Measurements from ENCODE around the gene NTMT1. TPM values are rescaled to one million over a fixed set of nuclear protein-coding genes. Genes with fewer than 3 reads are reported as not detected.
"Not testable (repeated sequence)": the region's sequence is repeated elsewhere in the genome, so short reads cannot be mapped to it uniquely, and the experiment has no call there.

Gene NTMT1
- total RNA-seq, 2 donors from 2014 or later = 39.3 to 51.9 TPM

DNA sequence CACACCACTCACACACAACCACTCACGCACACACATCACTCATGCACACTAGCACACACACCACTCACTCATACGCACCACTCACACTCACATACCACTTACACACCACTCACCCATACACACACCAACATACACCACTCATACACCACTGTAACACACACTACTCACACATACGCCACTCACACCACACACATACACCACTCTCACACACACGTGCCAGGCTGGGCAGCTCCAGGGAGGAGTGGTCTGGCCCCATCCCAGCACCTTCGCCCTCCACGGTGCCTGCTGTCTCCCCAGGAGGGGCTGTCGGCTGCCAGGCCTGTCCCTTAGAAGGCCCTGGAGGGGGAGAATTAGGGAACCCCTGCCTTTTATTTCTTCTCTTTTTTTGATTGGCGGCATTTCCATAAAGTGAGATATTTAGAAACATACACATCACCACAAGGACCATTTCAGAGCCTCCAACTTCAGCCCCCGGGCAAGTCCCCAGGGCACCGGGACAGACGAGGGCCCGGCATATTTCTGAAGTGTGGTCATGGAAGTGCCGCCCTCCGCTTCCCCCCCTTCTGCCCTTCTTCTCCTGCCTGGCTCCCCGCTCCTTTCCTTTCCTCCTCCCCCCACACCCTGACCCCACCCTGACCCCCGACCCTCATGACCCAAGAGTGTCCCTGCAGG is 22.3 kb downstream of the NTMT1 start:
- DNase-seq (no peak), ATAC-seq (replicated peaks in 1 of 2) (no peak)
- Mint-ChIP-seq H3K9me3 (no peaks in the 10 kb centered on the region), H3K4me3 (no peak overlapping the region), H3K36me3 (ENCODE audit: insufficient read depth in 2 of 2) (no peaks in the 10 kb centered on the region), H3K27ac (no peak overlapping the region), H3K27me3 (ENCODE audit: low read depth) (no peaks in the 10 kb centered on the region), H3K4me1 (ENCODE audit: low read depth) (no peaks in the 10 kb centered on the region)

DNA sequence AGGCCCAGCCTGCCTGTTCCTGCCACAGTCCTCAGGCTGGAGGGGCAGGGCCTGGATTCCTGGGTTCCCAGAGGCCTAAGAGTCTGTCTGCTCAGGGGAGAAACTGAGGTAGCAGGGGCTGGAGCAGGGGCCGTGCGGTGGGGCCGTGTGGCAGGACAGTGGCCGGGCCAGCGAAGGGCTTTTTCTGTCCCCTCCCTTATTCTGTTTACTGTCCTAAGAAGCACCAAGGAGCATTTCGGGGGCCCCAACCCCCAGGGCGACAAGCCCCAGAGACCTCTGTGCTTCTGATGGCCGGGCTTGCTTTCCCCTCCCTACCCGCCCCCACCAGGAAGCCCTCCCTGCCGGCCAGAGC is 22.8 kb downstream of the NTMT1 start:
- ATAC-seq (replicated peaks in 1 of 2) (no peak), DNase-seq (no peak)
- no peaks in the 10 kb centered on the region for H3K36me3 Mint-ChIP-seq (ENCODE audit: insufficient read depth in 2 of 2)
- no peak overlapping the region for H3K4me3 Mint-ChIP-seq
- H3K9me3 Mint-ChIP-seq = no peaks in the 10 kb centered on the region
- H3K27ac Mint-ChIP-seq = no peak overlapping the region
- H3K4me1 Mint-ChIP-seq (ENCODE audit: low read depth) = no peaks in the 10 kb centered on the region
- no peaks in the 10 kb centered on the region for H3K27me3 Mint-ChIP-seq (ENCODE audit: low read depth)

DNA sequence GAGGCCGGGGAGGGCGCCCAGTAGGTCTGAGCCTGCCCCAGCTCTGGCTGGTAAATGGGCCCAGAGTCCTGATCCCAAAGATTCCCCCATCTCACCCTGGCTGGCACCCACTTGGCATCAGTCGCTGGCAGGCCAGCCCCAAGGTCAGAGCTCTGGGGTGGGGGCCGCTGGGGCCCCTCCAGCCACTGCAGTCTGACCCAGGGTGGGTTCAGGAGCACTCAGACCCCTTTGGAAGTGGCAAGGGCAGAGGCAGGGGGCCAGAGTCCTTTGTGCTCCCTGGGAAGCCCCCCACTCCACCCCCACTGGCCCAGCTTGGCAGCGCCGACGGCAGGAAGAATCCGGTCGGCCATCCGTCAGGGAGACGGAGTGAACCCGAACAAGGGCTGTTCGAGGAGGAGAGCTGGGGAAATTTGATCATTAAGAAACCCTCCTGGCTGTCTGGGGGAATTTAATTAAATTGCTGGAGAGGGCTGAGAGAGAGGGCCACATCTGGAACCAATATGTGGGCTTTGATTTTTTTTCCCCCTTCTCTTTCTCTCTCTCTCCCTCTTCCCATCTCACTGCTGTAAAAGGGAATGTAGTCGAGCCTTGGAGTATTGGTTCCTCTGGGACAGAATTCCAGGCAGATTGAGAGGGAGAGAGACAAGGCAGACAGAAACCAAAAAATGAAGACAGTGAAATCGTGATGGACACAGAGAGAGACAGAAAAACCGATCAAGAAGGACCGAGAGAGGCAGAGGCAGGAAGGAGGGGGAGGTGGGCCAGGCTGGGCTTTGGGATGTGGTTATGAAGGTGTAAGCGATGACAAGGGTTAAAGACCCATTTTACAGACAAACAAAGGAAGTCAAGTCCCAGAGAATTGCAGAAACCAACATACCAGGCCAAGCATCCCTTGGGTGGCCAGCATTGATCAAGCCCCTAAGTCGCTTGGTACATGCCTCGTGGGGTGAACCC is 24.0 kb downstream of the NTMT1 start:
- Mint-ChIP-seq H3K4me3 (no peak overlapping the region), H3K27me3 (ENCODE audit: low read depth) (no peaks in the 10 kb centered on the region), H3K9me3 (no peaks in the 10 kb centered on the region), H3K36me3 (ENCODE audit: insufficient read depth in 2 of 2) (no peaks in the 10 kb centered on the region), H3K27ac (no peak overlapping the region), H3K4me1 (ENCODE audit: low read depth) (no peaks in the 10 kb centered on the region)
- ATAC-seq (replicated peaks in 1 of 2) (no peak), DNase-seq (no peak)

DNA sequence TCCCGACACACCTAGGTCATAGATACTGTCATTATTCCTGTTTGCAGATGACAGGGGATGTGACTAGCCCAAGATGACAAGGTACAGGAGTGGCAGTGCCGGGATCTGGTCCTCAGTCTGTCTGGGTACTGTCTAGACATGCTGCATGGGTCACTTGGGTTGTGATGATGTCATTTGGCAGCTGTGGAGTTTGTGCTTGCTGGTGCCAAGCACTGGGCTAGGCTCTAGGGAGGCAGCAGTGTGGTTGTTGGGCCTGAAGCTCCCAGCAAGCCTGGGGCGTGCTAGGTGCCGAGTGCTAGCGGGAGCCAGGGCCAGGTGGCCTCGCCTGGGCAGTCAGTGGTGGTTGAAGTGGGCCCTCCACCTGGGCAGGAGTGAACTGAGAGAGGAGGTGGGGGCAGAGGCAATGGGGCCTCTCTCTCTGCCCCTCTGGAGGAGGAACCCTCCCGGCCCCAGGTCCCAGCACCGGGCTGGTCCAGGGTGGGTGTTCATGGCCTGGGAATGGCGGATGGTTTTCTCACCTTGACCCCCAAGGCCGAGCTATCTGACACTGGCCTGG is 24.8 kb downstream of the NTMT1 start:
- no peaks in the 10 kb centered on the region for H3K9me3 Mint-ChIP-seq
- H3K27me3 Mint-ChIP-seq (ENCODE audit: low read depth) = no peaks in the 10 kb centered on the region
- DNase-seq = no peak
- H3K36me3 Mint-ChIP-seq (ENCODE audit: insufficient read depth in 2 of 2) = no peaks in the 10 kb centered on the region
- no peak for ATAC-seq (replicated peaks in 1 of 2)
- no peak overlapping the region for H3K27ac Mint-ChIP-seq
- H3K4me3 Mint-ChIP-seq = no peak overlapping the region
- no peaks in the 10 kb centered on the region for H3K4me1 Mint-ChIP-seq (ENCODE audit: low read depth)

DNA sequence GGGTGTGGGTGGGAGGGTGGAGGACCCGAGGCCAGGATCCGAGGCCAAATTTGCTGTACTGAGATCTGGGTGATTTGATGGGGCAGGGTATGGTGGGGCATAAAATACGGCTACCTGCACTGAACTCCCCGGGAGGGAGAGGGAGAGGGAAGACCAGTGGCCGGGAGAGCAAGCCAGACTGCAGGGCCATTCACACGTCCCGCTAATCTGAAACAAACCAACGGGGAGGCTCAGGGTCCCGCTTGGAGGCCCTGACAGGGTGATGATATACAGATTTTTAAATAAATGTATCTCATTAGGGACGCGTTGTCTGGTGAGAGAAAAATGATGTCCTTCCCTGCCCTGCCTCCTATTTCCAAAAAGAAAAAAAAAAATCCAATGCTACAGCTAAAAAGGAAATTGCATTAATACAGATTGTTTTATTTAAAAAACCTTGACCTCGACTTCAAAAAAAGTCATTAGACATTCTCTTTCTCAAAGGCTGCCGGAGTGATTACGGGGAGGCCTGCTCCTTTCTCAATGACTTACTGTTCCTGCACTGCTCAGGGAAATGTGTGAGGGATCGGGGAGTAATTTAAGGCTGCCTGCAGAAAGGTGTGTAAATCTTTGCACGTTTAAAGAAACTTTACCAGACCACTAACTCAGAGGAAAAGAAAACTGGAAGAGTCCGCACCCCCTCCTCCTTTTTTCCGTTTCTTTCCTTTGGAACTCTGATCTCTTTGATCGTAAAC is 28.0 kb downstream of the NTMT1 start:
- ATAC-seq (replicated peaks in 1 of 2) = no peak
- H3K27ac Mint-ChIP-seq = no peak overlapping the region
- no peaks in the 10 kb centered on the region for H3K27me3 Mint-ChIP-seq (ENCODE audit: low read depth)
- no peaks in the 10 kb centered on the region for H3K36me3 Mint-ChIP-seq (ENCODE audit: insufficient read depth in 2 of 2)
- no peaks in the 10 kb centered on the region for H3K9me3 Mint-ChIP-seq
- no peak for DNase-seq
- H3K4me3 Mint-ChIP-seq = no peak overlapping the region
- H3K4me1 Mint-ChIP-seq (ENCODE audit: low read depth) = no peaks in the 10 kb centered on the region

DNA sequence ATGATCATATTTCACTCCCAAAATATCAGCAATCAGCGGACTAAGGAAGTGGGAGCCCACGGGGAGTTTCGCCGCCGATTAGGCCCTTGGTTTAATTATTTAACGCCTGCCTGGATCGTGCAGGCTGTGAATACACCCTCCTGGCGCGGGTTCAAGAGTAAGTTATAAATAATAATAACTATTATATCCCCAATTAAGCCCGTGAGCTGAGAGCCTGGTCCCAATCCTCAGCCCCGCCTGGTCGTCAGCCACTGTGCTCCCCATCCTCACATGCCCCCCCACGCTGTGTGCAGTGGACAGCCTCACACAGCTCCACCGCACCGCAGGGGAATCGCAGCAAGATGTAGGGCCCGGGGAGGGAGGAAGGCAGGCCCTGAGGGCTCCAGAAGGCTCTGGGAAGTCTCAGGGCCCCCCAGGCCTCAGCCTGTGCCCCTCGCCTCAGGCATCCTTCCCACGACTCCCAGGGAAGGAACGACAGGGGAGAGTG is 28.6 kb downstream of the NTMT1 start:
- Mint-ChIP-seq H3K36me3 (ENCODE audit: insufficient read depth in 2 of 2) (no peaks in the 10 kb centered on the region), H3K4me3 (no peak overlapping the region)

DNA sequence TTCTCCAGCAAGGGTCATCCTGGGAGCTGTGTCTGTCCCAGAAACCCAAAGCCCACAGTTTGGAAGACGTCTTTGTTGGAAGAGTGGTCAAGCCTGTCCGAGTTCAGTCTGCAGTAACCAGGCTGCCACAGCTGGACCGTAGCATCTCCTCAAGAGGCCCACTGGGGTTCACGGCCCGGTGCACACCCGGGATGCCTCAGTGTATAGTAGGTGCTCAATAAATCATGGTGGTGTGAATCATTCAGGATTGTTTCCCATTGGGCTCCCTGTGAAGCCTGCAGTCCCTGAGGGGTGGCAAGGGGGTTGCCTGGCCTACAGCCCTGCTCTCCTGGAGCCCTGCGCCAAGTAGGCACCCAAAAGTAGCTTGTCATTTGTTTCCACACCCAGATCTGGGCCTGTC is 29.2 kb downstream of the NTMT1 start:
- ATAC-seq (replicated peaks in 1 of 2) (no peak), DNase-seq (no peak)
- Mint-ChIP-seq H3K36me3 (ENCODE audit: insufficient read depth in 2 of 2) (no peaks in the 10 kb centered on the region), H3K27me3 (ENCODE audit: low read depth) (no peaks in the 10 kb centered on the region), H3K4me3 (no peak overlapping the region), H3K27ac (no peak overlapping the region), H3K9me3 (no peaks in the 10 kb centered on the region), H3K4me1 (ENCODE audit: low read depth) (no peaks in the 10 kb centered on the region)

More for the DNA sequence above, 28.6 kb downstream of the NTMT1 start:
- H3K4me1 Mint-ChIP-seq (ENCODE audit: low read depth) = no peaks in the 10 kb centered on the region
- no peak overlapping the region for H3K27ac Mint-ChIP-seq
- DNase-seq = no peak
- ATAC-seq (replicated peaks in 1 of 2) = no peak
- H3K9me3 Mint-ChIP-seq = no peaks in the 10 kb centered on the region
- no peaks in the 10 kb centered on the region for H3K27me3 Mint-ChIP-seq (ENCODE audit: low read depth)

DNA sequence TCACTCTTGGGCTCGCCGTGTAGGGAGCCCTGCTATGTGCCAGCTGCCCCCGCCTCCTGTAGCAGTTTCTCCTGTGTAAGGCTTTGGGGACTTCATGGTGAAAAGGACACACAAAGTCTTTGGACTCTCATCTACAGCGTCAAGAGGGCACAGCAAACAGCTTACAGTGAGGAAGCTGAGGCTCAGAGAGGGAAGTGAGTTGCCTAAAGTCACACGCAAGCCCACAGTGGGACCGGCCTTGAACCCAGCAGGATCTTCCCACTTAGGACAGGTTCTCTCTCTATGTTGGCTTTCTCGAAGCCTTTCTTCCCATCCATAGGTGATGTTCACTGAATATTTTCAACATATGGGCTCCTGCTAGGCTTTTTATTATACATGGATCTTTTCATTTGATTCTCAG is 29.7 kb downstream of the NTMT1 start:
- ATAC-seq (replicated peaks in 1 of 2) (no peak), DNase-seq (no peak)
- Mint-ChIP-seq H3K9me3 (no peaks in the 10 kb centered on the region), H3K4me1 (ENCODE audit: low read depth) (no peaks in the 10 kb centered on the region), H3K27ac (no peak overlapping the region), H3K36me3 (ENCODE audit: insufficient read depth in 2 of 2) (no peaks in the 10 kb centered on the region), H3K27me3 (ENCODE audit: low read depth) (no peaks in the 10 kb centered on the region), H3K4me3 (no peak overlapping the region)

DNA sequence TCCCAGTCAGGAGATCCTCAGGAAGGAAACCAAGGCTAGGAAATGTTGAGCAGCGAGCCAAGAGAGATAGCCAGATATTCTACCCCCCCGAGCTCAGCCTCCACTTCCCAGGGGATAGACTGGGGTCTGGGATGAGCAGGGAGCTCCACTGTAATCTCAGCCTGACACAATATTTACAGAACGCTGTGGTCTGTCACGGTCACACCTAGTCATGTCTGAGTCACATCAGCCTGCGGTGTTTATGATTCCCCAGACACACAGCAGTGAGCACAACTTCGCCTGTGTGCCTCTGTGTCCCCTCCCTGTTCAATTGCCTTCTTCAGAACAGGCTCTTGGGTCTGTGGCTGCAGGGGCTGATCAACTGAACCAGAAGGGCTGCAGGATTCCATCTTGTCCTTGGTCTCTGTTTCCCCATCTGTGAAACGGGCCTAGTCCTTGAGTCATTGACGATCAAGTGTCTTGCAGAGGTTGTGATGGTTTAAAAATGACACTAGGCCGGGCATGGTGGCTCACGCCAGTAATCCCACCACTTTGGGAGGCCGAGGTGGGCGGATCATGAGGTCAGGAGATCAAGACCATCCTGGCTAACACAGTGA is 30.9 kb downstream of the NTMT1 start:
- no peak overlapping the region for H3K4me3 Mint-ChIP-seq
- H3K9me3 Mint-ChIP-seq = no peaks in the 10 kb centered on the region
- ATAC-seq (replicated peaks in 1 of 2) (peak; percentile 62 to 85), DNase-seq (no peak)
- peaks cover 4% of the 10 kb centered on the region for H3K27me3 Mint-ChIP-seq (ENCODE audit: low read depth)
- no peaks in the 10 kb centered on the region for H3K4me1 Mint-ChIP-seq (ENCODE audit: low read depth)
- H3K36me3 Mint-ChIP-seq (ENCODE audit: insufficient read depth in 2 of 2) = no peaks in the 10 kb centered on the region
- H3K27ac Mint-ChIP-seq = no peak overlapping the region

DNA sequence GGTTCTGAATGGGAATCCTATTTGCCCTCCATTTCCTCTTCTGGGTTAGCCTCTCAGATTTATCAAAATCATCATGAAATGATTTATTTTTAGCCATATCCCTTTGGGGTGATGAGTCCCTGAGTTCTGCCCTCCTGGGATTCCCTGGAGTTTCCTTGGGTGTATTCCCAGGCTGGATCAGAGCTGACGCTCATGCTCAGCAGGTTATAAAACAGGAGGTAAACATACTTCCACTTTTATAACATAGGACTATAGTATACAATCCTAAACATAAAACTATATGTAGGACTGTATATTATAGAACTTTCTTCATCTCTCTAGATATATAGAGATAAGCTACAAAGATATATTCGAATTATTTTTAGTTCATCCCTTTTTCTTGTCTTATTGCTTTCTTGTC is 35.1 kb downstream of the NTMT1 start:
- DNase-seq (no peak), ATAC-seq (replicated peaks in 1 of 2) (no peak)
- Mint-ChIP-seq H3K27me3 (ENCODE audit: low read depth) (peaks cover 8% of the 10 kb centered on the region), H3K4me1 (ENCODE audit: low read depth) (no peaks in the 10 kb centered on the region), H3K36me3 (ENCODE audit: insufficient read depth in 2 of 2) (no peaks in the 10 kb centered on the region), H3K27ac (no peak overlapping the region), H3K4me3 (no peak overlapping the region), H3K9me3 (no peaks in the 10 kb centered on the region)

DNA sequence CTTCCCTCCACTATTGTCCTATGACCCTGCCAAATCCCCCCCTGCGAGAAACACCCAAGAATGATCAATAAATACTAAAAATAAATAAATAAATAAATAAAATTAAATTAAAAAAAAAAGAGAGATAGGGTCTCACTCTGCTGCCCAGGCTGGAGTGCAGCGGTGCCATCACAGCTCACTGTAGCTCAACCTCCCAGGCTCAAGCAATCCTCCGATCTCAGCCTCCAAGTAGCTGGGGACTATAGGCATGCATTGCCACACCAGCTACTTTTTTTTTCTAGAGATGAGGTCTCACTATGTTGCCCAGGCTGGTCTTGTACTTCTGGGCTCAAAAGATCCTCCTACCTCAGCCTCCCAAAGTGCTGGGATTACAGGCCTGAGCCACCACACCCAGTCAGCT is 36.3 kb downstream of the NTMT1 start:
- H3K9me3 Mint-ChIP-seq; H3K4me3 Mint-ChIP-seq; DNase-seq; ATAC-seq (replicated peaks in 1 of 2); H3K27ac Mint-ChIP-seq; H3K36me3 Mint-ChIP-seq (ENCODE audit: insufficient read depth in 2 of 2); H3K4me1 Mint-ChIP-seq (ENCODE audit: low read depth): not testable (repeated sequence)
- H3K27me3 Mint-ChIP-seq (ENCODE audit: low read depth) = peaks cover 11% of the 10 kb centered on the region

DNA sequence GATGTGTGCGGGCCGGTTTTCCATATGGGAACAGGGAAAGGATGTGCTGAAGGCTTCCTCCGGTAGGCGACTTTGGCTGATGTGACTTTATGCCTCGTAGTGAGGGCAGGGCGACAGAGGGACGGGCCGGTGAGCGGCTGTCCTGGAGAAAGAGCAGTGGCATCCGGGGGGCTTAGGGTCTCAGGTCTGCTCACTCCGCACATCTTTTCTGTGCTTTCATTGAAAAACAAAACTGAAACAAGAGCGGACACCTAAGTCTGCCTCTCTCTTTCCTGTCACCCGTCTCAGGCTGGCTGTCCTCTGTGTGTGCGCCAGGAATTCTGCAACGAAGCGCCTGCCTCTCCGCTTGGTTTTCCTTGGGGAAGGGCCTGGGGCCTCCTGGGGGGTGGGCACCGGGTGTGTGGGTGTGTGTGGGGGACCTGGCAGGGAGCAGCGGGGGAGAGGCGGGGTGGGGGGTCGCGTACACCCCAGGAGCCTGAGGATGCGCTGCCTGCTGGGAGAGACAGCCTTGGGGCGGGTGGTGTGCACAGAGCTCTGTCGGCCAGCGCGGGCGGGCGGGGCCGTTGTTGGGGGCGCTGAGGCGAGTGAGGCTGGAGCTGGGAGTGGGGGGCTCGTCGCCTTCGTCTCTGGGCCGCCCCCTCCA is 38.9 kb downstream of the NTMT1 start:
- Mint-ChIP-seq H3K36me3 (ENCODE audit: insufficient read depth in 2 of 2) (no peaks in the 10 kb centered on the region), H3K9me3 (no peaks in the 10 kb centered on the region), H3K27me3 (ENCODE audit: low read depth) (peaks cover 16% of the 10 kb centered on the region), H3K4me3 (peak overlapping the region; percentile 70 to 74), H3K27ac (no peak overlapping the region), H3K4me1 (ENCODE audit: low read depth) (no peaks in the 10 kb centered on the region)
- ATAC-seq (replicated peaks in 1 of 2) = peak; percentile 45 to 53
- peak in 1 of 2 donors; percentile 12 for DNase-seq
